Smooth muscle cell (in vitro differentiated cells): ENCODE measurements around the gene NMUR1. TPM values are rescaled to one million over a fixed set of nuclear protein-coding genes. Genes with fewer than 3 reads are reported as not detected.
A peak's percentile ranks its signal among the peaks of the same experiment; 100 is the strongest.

ENCODE experiments used
- DNase-seq: peaks from one replicate; lab custom pipeline; 2025; ENCODE audit not compliant: unreplicated experiment; lab: John Stamatoyannopoulos, UW
- H2AFZ ChIP-seq: fragments of 200-600 bp; sonication (generic); 2 replicates; pipeline ENCODE4 v1.6.0; 2016; ENCODE audit warnings: antibody characterized with exemption, low read depth, mild to moderate bottlenecking
- H3F3A ChIP-seq: fragments of 200-600 bp; sonication (generic); 2 replicates; pipeline ENCODE4 v1.6.0; 2017; ENCODE audit warnings: antibody characterized with exemption, low read depth
- H3K27ac ChIP-seq: fragments of 200-600 bp; sonication (generic); 2 replicates; pipeline ENCODE4 v1.5.1; 2016; ENCODE audit warnings: low read depth, mild to moderate bottlenecking
- H3K27me3 ChIP-seq: fragments of 200-600 bp; sonication (generic); 2 replicates; pipeline ENCODE4 v1.6.1; 2016; ENCODE audit warnings: low read depth, mild to moderate bottlenecking
- H3K36me3 ChIP-seq: fragments of 200-600 bp; sonication (generic); 2 replicates; pipeline ENCODE4 v1.5.1; 2016; ENCODE audit warnings: low read depth
- H3K4me1 ChIP-seq: fragments of 200-600 bp; sonication (generic); 2 replicates; pipeline ENCODE4 v1.5.1; 2016; ENCODE audit warnings: low read depth
- H3K4me2 ChIP-seq: fragments of 200-600 bp; sonication (generic); 2 replicates; pipeline ENCODE4 v1.6.0; 2016; ENCODE audit warnings: mild to moderate bottlenecking
- H3K4me3 ChIP-seq: fragments of 200-600 bp; sonication (generic); 2 replicates; pipeline ENCODE4 v1.5.1; 2016; ENCODE audit warnings: mild to moderate bottlenecking
- H3K79me2 ChIP-seq: fragments of 200-600 bp; sonication (generic); 2 replicates; pipeline ENCODE4 v1.6.0; 2016; ENCODE audit warnings: low read depth, mild to moderate bottlenecking
- H3K9ac ChIP-seq: fragments of 200-600 bp; sonication (generic); 2 replicates; pipeline ENCODE4 v1.6.0; 2016; ENCODE audit warnings: low read depth
- H3K9me3 ChIP-seq: fragments of 200-600 bp; sonication (generic); replicated peaks from 2 replicates; pipeline ENCODE4 v1.5.1; 2016; ENCODE audit warnings: low read depth
- H4K20me1 ChIP-seq: fragments of 200-600 bp; sonication (generic); 2 replicates; pipeline ENCODE4 v1.6.0; 2016; ENCODE audit warnings: low read depth
- WGBS: methylation state at CpG from one replicate; pipeline ENCODE4 v1.1.7; 2016; ENCODE audit warnings: low lambda C conversion rate; 5-methylcytosine and 5-hydroxymethylcytosine counted together
- polyA plus RNA-seq: library from polyadenylated mRNA; unstranded; fragments of >200 nt; fragmentation: Nextera tagmentation; extraction: Ambion mirVana; gene quantifications from 2 replicates; pipeline ENCODE4 v1.2.1, GENCODE V29; 2016
- total RNA-seq: library from RNA; depleted of rRNA; stranded (reverse); fragments of >200 nt; gene quantifications from 2 replicates; pipeline ENCODE4 v1.2.3, GENCODE V29; 2014
- TF ChIP-seq, protein P1 (sequence below): fragments of 200-600 bp; sonication (generic); IDR thresholded peaks from 2 replicates; pipeline ENCODE4 v1.5.1; 2017; ENCODE audit warnings: borderline replicate concordance, mild to moderate bottlenecking, antibody characterized with exemption; ENCODE audit not compliant: insufficient read depth, poor library complexity, severe bottlenecking

Gene NMUR1
- total and polyA plus RNA-seq, 2 experiments from 2014 or later: not detected

DNA sequence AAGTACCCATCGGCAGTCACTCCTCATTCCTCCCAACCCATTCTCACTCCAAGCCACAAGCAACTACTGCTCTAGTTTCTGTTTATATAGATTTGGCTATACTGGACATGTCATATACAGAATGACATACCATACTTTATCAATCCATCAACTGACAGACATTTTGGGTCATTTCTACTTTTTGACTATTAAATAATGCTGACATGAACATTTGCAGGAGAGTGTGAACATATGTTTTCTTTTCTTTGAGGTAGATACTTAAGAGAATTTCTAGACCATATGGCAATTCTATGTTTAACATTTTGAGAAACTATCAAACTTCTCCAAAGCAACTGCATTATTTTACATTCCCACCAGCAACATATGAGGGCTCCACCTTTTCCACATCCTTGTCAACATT, 32.6 kb downstream of the NMUR1 start:
- H3K79me2 ChIP-seq: no peaks in the 10 kb centered on the region
- no peak overlapping the region for H3K9ac ChIP-seq
- H3K9me3 ChIP-seq: no peaks in the 10 kb centered on the region
- no peak overlapping the region for H3K4me2 ChIP-seq
- no peak overlapping the region for H2AFZ ChIP-seq
- DNase-seq: no peak
- H3K27ac ChIP-seq: no peak overlapping the region
- no peaks in the 10 kb centered on the region for H3K27me3 ChIP-seq
- no peaks in the 10 kb centered on the region for H3K4me1 ChIP-seq
- TF ChIP-seq, protein P1, sequence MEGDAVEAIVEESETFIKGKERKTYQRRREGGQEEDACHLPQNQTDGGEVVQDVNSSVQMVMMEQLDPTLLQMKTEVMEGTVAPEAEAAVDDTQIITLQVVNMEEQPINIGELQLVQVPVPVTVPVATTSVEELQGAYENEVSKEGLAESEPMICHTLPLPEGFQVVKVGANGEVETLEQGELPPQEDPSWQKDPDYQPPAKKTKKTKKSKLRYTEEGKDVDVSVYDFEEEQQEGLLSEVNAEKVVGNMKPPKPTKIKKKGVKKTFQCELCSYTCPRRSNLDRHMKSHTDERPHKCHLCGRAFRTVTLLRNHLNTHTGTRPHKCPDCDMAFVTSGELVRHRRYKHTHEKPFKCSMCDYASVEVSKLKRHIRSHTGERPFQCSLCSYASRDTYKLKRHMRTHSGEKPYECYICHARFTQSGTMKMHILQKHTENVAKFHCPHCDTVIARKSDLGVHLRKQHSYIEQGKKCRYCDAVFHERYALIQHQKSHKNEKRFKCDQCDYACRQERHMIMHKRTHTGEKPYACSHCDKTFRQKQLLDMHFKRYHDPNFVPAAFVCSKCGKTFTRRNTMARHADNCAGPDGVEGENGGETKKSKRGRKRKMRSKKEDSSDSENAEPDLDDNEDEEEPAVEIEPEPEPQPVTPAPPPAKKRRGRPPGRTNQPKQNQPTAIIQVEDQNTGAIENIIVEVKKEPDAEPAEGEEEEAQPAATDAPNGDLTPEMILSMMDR: no peak
- no peaks in the 10 kb centered on the region for H3K36me3 ChIP-seq
- no peak overlapping the region for H3K4me3 ChIP-seq
- H3F3A ChIP-seq: no peaks in the 10 kb centered on the region
- 96% methylated on average over 1 of the region's 1 CpG for WGBS
- H4K20me1 ChIP-seq: no peaks in the 10 kb centered on the region

DNA sequence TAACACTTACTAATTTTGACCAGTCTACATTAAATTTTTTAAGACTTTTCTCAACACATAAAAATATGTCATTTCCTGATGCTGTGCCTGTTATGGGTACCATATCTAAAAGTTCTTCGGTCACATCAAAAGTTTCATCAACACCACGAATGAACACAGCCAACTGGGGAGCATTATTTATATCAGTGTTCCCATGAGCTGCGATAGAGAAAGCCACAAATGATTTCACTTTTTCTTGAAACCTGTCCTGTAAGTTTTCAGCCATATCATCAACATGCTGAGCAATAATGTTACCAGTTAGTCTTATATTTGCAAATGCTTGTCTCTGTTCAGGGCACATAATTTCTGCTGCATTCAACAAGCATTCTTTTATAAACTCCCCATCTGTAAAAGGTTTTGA, 35.6 kb downstream of the NMUR1 start:
- 89% methylated on average over 3 of the region's 3 CpGs for WGBS
- H3K9me3 ChIP-seq: no peaks in the 10 kb centered on the region
- no peaks in the 10 kb centered on the region for H3K27me3 ChIP-seq
- no peak overlapping the region for H3K4me3 ChIP-seq
- no peak overlapping the region for H3K4me2 ChIP-seq
- H3K4me1 ChIP-seq: no peaks in the 10 kb centered on the region
- H4K20me1 ChIP-seq: no peaks in the 10 kb centered on the region
- no peak overlapping the region for H2AFZ ChIP-seq
- no peak overlapping the region for H3K27ac ChIP-seq
- H3K9ac ChIP-seq: no peak overlapping the region
- no peaks in the 10 kb centered on the region for H3K79me2 ChIP-seq
- H3K36me3 ChIP-seq: no peaks in the 10 kb centered on the region
- TF ChIP-seq, protein P1: no peak
- H3F3A ChIP-seq: no peaks in the 10 kb centered on the region
- no peak for DNase-seq

DNA sequence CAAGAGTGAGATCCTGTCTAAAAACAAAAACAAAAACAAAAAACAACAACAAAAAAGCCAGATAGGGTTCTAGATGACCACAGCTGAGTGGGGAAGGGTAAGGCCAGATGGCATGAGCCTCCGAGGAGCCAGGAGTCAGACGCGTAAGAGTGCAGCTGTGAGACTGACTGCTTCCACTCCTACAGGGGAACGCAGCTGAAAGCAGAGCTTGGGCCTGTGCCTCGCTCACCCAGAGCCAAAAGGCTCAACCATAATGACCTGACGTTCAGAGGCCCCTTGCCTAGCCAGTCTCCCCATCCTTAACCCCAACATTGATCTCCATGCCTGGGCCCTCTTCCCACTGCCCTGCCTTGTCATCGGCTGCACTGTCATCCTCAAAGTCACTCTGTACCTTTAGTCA, 39.4 kb downstream of the NMUR1 start:
- Histone ChIP-seq H2AFZ (no peak overlapping the region), H3K9ac (no peak overlapping the region), H3F3A (no peaks in the 10 kb centered on the region), H3K27ac (no peak overlapping the region), H3K27me3 (no peaks in the 10 kb centered on the region), H3K4me3 (no peak overlapping the region), H3K9me3 (no peaks in the 10 kb centered on the region), H4K20me1 (no peaks in the 10 kb centered on the region), H3K4me1 (no peaks in the 10 kb centered on the region), H3K4me2 (no peak overlapping the region), H3K79me2 (no peaks in the 10 kb centered on the region), H3K36me3 (no peaks in the 10 kb centered on the region)
- TF ChIP-seq, protein P1: no peak
- DNase-seq: no peak
- 96% methylated on average over 7 of the region's 7 CpGs for WGBS

DNA sequence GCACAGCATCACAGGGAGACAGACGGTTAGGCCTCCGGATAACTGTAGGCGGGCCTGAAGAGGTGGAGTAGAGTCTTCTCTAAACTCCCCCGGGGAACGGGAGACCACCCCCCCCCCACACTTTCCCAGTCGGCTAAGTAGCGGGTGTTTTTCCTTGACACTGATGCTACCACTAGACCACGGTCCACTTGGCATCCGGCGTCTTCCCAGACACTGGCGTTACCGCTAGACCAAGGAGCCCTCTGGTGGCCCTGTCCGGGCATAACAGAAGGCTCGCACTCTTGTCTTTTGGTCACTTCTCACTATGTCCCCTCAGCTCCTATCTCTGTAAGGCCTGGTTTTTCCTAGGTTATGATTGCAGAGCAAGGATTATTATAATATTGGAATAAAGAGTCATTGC, 40.3 kb downstream of the NMUR1 start:
- H3K36me3 ChIP-seq: no peaks in the 10 kb centered on the region
- no peak overlapping the region for H3K4me3 ChIP-seq
- no peak overlapping the region for H3K27ac ChIP-seq
- H3K27me3 ChIP-seq: no peaks in the 10 kb centered on the region
- 86% methylated on average over 14 of the region's 14 CpGs for WGBS
- no peak overlapping the region for H3K4me2 ChIP-seq
- no peaks in the 10 kb centered on the region for H3K9me3 ChIP-seq
- TF ChIP-seq, protein P1: peak; percentile 27
- H3F3A ChIP-seq: no peaks in the 10 kb centered on the region
- DNase-seq: no peak
- no peaks in the 10 kb centered on the region for H4K20me1 ChIP-seq
- no peak overlapping the region for H3K9ac ChIP-seq
- H3K79me2 ChIP-seq: no peaks in the 10 kb centered on the region
- no peaks in the 10 kb centered on the region for H3K4me1 ChIP-seq
- no peak overlapping the region for H2AFZ ChIP-seq
